Measurements from ENCODE around the gene MRPL42. TPM values are rescaled to one million over a fixed set of nuclear protein-coding genes. Genes with fewer than 3 reads are reported as not detected.

The MRPL42 gene
- total RNA-seq, 2 experiments from 2014 or later, result 93.8 to 95.8 TPM

- H3K27ac Mint-ChIP-seq, result no peak overlapping the region
- peaks cover 78% of the 10 kb centered on the region for H3K4me1 Mint-ChIP-seq (ENCODE audit: low read depth)
Observed at GRCh38 chr12:93434256-93434865, 33.0 kb upstream of the MRPL42 start.

GRCh38 chr12:93438266-93439050 lies 28.9 kb upstream of the MRPL42 start:
- CTCF ChIA-PET, result interaction anchor here (0.7 kb wide), 1 partner anchor 18 kb away, joined by 6 read pairs; no protein-coding TSS in a partner anchor
- Mint-ChIP-seq H3K9me3 (no peaks in the 10 kb centered on the region), H3K36me3 (ENCODE audit: low read depth) (peaks cover 8% of the 10 kb centered on the region), H3K4me3 (peak overlapping the region; percentile 8), H3K4me1 (ENCODE audit: low read depth) (peaks cover 75% of the 10 kb centered on the region), H3K27ac (no peak overlapping the region), H3K27me3 (ENCODE audit: low read depth) (no peaks in the 10 kb centered on the region)
- no peak for DNase-seq
- intact Hi-C loops (cut with micrococcal nuclease), result no loop called here

More at GRCh38 chr12:93434256-93434865, 33.0 kb upstream of the MRPL42 start:
- no peak for DNase-seq
- Mint-ChIP-seq H3K9me3 (no peaks in the 10 kb centered on the region), H3K27me3 (ENCODE audit: low read depth) (no peaks in the 10 kb centered on the region), H3K4me3 (no peak overlapping the region), H3K36me3 (ENCODE audit: low read depth) (peaks cover 11% of the 10 kb centered on the region)
- intact Hi-C loops (cut with micrococcal nuclease), result no loop called here
- CTCF ChIA-PET, result interaction anchor here (1.4 to 3.5 kb wide), 2 partner anchors 9 to 14 kb away, joined by 3 to 27 read pairs; no protein-coding TSS in a partner anchor

GRCh38 chr12:93440043-93440835 lies 27.1 kb upstream of the MRPL42 start:
- CTCF ChIA-PET, result no interaction called here
- H3K27me3 Mint-ChIP-seq (ENCODE audit: low read depth), result no peaks in the 10 kb centered on the region
- peaks cover 6% of the 10 kb centered on the region for H3K36me3 Mint-ChIP-seq (ENCODE audit: low read depth)
- H3K4me1 Mint-ChIP-seq (ENCODE audit: low read depth), result peaks cover 60% of the 10 kb centered on the region
- H3K27ac Mint-ChIP-seq, result peak overlapping the region; percentile 91
- peak overlapping the region; percentile 90 for H3K4me3 Mint-ChIP-seq
- intact Hi-C loops (cut with micrococcal nuclease), result loop anchor here (5.0 kb wide), 3 partner anchors 342 to 662 kb away; no protein-coding TSS in a partner anchor
- DNase-seq, result no peak
- H3K9me3 Mint-ChIP-seq, result no peaks in the 10 kb centered on the region

GRCh38 chr12:93441081-93441616 lies 26.2 kb upstream of the MRPL42 start:
- peak; percentile 45 for DNase-seq
- CTCF ChIA-PET, result no interaction called here
- no peaks in the 10 kb centered on the region for H3K9me3 Mint-ChIP-seq
- H3K27ac Mint-ChIP-seq, result peak overlapping the region; percentile 91
- H3K36me3 Mint-ChIP-seq (ENCODE audit: low read depth), result peaks cover 6% of the 10 kb centered on the region
- peak overlapping the region; percentile 90 for H3K4me3 Mint-ChIP-seq
- no peaks in the 10 kb centered on the region for H3K27me3 Mint-ChIP-seq (ENCODE audit: low read depth)
- intact Hi-C loops (cut with micrococcal nuclease), result loop anchor here (5.0 kb wide), 3 partner anchors 341 to 661 kb away; no protein-coding TSS in a partner anchor
- H3K4me1 Mint-ChIP-seq (ENCODE audit: low read depth), result peaks cover 53% of the 10 kb centered on the region

GRCh38 chr12:93441617-93442410 lies 25.5 kb upstream of the MRPL42 start, which contains the start of gene UBE2N:
UBE2N (minus strand) TSS chr12:93441947; CDS start chr12:93441884, 63 bp downstream.
- H3K9me3 Mint-ChIP-seq, result no peaks in the 10 kb centered on the region
- peaks cover 46% of the 10 kb centered on the region for H3K4me1 Mint-ChIP-seq (ENCODE audit: low read depth)
- peak within 1 kb of the TSS; percentile 94 for H3K27ac Mint-ChIP-seq
- CTCF ChIA-PET, result interaction anchor here (0.7 to 1.1 kb wide), 2 partner anchors 26 to 200 kb away, joined by 3 to 4 read pairs; partner anchors contain the start of gene MRPL42
- peak within 1 kb of the TSS; percentile 95 for H3K4me3 Mint-ChIP-seq
- no peaks in the 10 kb centered on the region for H3K27me3 Mint-ChIP-seq (ENCODE audit: low read depth)
- DNase-seq, result peak; percentile 96
- H3K36me3 Mint-ChIP-seq (ENCODE audit: low read depth), result peaks cover 6% of the 10 kb centered on the region
- intact Hi-C loops (cut with micrococcal nuclease), result loop anchor here (1.0 to 5.0 kb wide), 9 partner anchors 25 to 660 kb away; partner anchors contain the start of genes CRADD, EEA1, MRPL42 and NUDT4

GRCh38 chr12:93442411-93443340 lies 24.6 kb upstream of the MRPL42 start:
- CTCF ChIA-PET, result interaction anchor here (0.6 to 1.6 kb wide), 4 partner anchors 25 to 354 kb away, joined by 3 to 5 read pairs (median 4); partner anchors contain the start of gene MRPL42
- H3K27ac Mint-ChIP-seq, result peak overlapping the region; percentile 94

GRCh38 chr12:93443576-93443975 lies 23.7 kb upstream of the MRPL42 start:
- no peak overlapping the region for H3K27ac Mint-ChIP-seq
- H3K4me3 Mint-ChIP-seq, result no peak overlapping the region
- H3K27me3 Mint-ChIP-seq (ENCODE audit: low read depth), result no peaks in the 10 kb centered on the region
- peaks cover 44% of the 10 kb centered on the region for H3K4me1 Mint-ChIP-seq (ENCODE audit: low read depth)
- CTCF ChIA-PET, result interaction anchor here (1.6 kb wide), 1 partner anchor 24 kb away, joined by 5 read pairs; the partner anchor contains the start of gene MRPL42
- peak; percentile 11 for DNase-seq
- intact Hi-C loops (cut with micrococcal nuclease), result loop anchor here (2.0 to 5.0 kb wide), 5 partner anchors 127 to 659 kb away; no protein-coding TSS in a partner anchor
- peaks cover 6% of the 10 kb centered on the region for H3K36me3 Mint-ChIP-seq (ENCODE audit: low read depth)
- no peaks in the 10 kb centered on the region for H3K9me3 Mint-ChIP-seq

More at GRCh38 chr12:93442411-93443340, 24.6 kb upstream of the MRPL42 start:
- Mint-ChIP-seq H3K27me3 (ENCODE audit: low read depth) (no peaks in the 10 kb centered on the region), H3K36me3 (ENCODE audit: low read depth) (peaks cover 6% of the 10 kb centered on the region), H3K9me3 (no peaks in the 10 kb centered on the region), H3K4me3 (peak overlapping the region; percentile 95), H3K4me1 (ENCODE audit: low read depth) (peaks cover 46% of the 10 kb centered on the region)
- no peak for DNase-seq
- intact Hi-C loops (cut with micrococcal nuclease), result loop anchor here (1.0 to 5.0 kb wide), 9 partner anchors 25 to 660 kb away; partner anchors contain the start of genes CRADD, EEA1, MRPL42 and NUDT4

- Mint-ChIP-seq H3K9me3 (no peaks in the 10 kb centered on the region), H3K27ac (peak overlapping the region; percentile 42), H3K4me3 (no peak overlapping the region), H3K4me1 (ENCODE audit: low read depth) (peaks cover 29% of the 10 kb centered on the region), H3K27me3 (ENCODE audit: low read depth) (no peaks in the 10 kb centered on the region), H3K36me3 (ENCODE audit: low read depth) (no peaks in the 10 kb centered on the region)
- DNase-seq, result peak; percentile 62
- CTCF ChIA-PET, result interaction anchor here (1.0 kb wide), 1 partner anchor 20 kb away, joined by 4 read pairs; the partner anchor contains the start of gene MRPL42
- intact Hi-C loops (cut with micrococcal nuclease), result loop anchor here (1.0 kb wide), 1 partner anchor 20 kb away; the partner anchor contains the start of gene MRPL42
Observed at GRCh38 chr12:93447555-93448290, 19.6 kb upstream of the MRPL42 start.

GRCh38 chr12:93448796-93449195 lies 18.5 kb upstream of the MRPL42 start:
- no peaks in the 10 kb centered on the region for H3K27me3 Mint-ChIP-seq (ENCODE audit: low read depth)
- CTCF ChIA-PET, result interaction anchor here (0.6 kb wide), 1 partner anchor 450 kb away, joined by 3 read pairs; no protein-coding TSS in a partner anchor
- no peaks in the 10 kb centered on the region for H3K9me3 Mint-ChIP-seq
- no peak for DNase-seq
- H3K27ac Mint-ChIP-seq, result peak overlapping the region; percentile 47
- H3K4me1 Mint-ChIP-seq (ENCODE audit: low read depth), result peaks cover 22% of the 10 kb centered on the region
- no peaks in the 10 kb centered on the region for H3K36me3 Mint-ChIP-seq (ENCODE audit: low read depth)
- intact Hi-C loops (cut with micrococcal nuclease), result loop anchor here (1.0 kb wide), 1 partner anchor 19 kb away; the partner anchor contains the start of gene MRPL42
- H3K4me3 Mint-ChIP-seq, result no peak overlapping the region

Measured in activated naive CD4-positive, alpha-beta T cell treated with anti-CD3 and anti-CD28 coated beads for 36 hours (primary cell).